ENCODE measurements around the gene COX4I2. TPM values are rescaled to one million over a fixed set of nuclear protein-coding genes. Genes with fewer than 3 reads are reported as not detected.

Gene COX4I2
- polyA plus RNA-seq, 3 donors, result not detected

DNA sequence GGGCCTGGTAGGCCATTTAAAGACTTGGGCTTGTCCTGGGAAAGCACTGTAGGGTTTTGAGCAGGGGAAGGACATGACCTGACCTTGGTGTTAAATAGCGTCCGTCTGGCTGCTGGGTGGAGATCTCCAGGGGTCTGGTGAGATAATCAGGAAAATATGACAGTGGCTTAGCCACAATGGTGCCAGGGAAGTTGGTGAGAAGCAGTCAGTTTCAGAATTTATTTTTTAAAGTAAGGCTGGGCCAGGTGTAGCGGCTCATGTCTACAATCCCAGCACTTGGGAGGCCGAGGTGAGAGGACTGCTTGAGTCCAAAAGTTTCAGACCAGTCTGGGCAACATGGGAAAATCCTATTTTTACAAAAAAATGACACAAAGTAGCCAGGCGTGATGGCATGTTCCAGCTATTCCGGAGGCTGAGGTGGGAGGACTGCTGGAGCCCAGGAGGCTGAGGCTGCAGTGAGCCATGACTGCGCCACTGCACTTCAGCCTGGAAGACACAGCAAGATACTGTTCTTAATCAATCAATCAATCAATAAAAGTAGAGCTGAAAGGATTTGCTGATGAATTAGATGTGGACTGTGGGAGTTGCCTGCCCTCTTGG, 43.5 kb downstream of the COX4I2 start:
- Histone ChIP-seq H3K79me2 (ENCODE audit: insufficient read depth, low read length) (peaks cover 6% of the 10 kb centered on the region), H3K36me3 (replicated peaks in 1 of 2; ENCODE audit: control insufficient read depth in 1 of 2, insufficient read depth in 2 of 2, low read length in 2 of 2) (peaks cover 17 to 70% of the 10 kb centered on the region in 2 donors), H3K4me1 (ENCODE audit: control insufficient read depth in 1 of 2, insufficient read depth in 2 of 2, low read length in 2 of 2) (peaks cover 1 to 5% of the 10 kb centered on the region in 2 donors), H3K9ac (ENCODE audit: insufficient read depth, low read length, poor library complexity, severe bottlenecking) (no peak overlapping the region), H4K20me1 (ENCODE audit: insufficient read depth, low read length) (peaks cover 42% of the 10 kb centered on the region), H3K9me3 (replicated peaks in 1 of 2; ENCODE audit: control insufficient read depth in 1 of 2, insufficient read depth in 1 of 2, low read length in 2 of 2) (no peaks in the 10 kb centered on the region), H2AFZ (ENCODE audit: insufficient read depth, low read depth, low read length, poor library complexity, severe bottlenecking) (no peak overlapping the region), H3K27ac (ENCODE audit: low read depth in 1 of 2, low read length in 2 of 2) (no peak overlapping the region), H3K27me3 (ENCODE audit: control insufficient read depth in 2 of 2, insufficient read depth in 2 of 2, low read length in 2 of 2) (no peaks in the 10 kb centered on the region), H3K4me3 (replicated peaks in 1 of 3; ENCODE audit: low read depth in 2 of 3, low read length in 3 of 3) (no peak overlapping the region), H3K4me2 (replicated peaks; ENCODE audit: extremely low read depth, low read length, poor library complexity, severe bottlenecking) (no peak overlapping the region)
- TF ChIP-seq, protein P1, sequence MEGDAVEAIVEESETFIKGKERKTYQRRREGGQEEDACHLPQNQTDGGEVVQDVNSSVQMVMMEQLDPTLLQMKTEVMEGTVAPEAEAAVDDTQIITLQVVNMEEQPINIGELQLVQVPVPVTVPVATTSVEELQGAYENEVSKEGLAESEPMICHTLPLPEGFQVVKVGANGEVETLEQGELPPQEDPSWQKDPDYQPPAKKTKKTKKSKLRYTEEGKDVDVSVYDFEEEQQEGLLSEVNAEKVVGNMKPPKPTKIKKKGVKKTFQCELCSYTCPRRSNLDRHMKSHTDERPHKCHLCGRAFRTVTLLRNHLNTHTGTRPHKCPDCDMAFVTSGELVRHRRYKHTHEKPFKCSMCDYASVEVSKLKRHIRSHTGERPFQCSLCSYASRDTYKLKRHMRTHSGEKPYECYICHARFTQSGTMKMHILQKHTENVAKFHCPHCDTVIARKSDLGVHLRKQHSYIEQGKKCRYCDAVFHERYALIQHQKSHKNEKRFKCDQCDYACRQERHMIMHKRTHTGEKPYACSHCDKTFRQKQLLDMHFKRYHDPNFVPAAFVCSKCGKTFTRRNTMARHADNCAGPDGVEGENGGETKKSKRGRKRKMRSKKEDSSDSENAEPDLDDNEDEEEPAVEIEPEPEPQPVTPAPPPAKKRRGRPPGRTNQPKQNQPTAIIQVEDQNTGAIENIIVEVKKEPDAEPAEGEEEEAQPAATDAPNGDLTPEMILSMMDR (IDR thresholded peaks at IDR 0.05), result no peak
- peaks cover 61 to 63% of the 10 kb centered on the region in 2 donors for H3K36me3 Mint-ChIP-seq
- DNase-seq, result no peak
- no peaks in the 10 kb centered on the region for H3K9me3 Mint-ChIP-seq
- H3K27me3 Mint-ChIP-seq (ENCODE audit: low read depth in 3 of 3), result peaks cover 0 to 8% (median 0%) of the 10 kb centered on the region in 3 donors
- H3K4me1 Mint-ChIP-seq, result peaks cover 15% of the 10 kb centered on the region
- 98% methylated on average over 6 of the region's 7 CpGs for WGBS (ENCODE audit: insufficient coverage)
- no peak overlapping the region for H3K27ac Mint-ChIP-seq
- H3K4me3 Mint-ChIP-seq, result no peak overlapping the region
- intact Hi-C loops (cut with micrococcal nuclease), result no loop called here

DNA sequence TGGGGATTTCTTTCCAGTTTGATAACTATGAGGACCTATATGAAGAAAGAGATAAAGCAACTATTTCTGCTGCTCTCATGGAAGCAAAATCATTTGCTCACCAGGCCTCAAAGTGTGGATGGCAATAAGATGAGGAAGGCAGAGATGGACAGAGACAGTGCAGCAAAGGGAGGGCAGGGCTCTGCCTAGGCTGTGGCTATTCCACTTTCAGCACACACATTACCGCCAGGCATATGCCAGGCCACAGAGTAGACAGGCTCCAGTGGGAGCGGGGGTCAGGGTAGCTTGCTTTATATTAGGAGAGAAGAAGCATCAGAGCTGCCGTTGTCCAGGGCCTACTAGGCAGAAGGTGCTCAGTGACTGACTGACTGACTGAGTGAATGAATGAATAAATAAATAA, 44.1 kb downstream of the COX4I2 start:
- Histone ChIP-seq H3K36me3 (replicated peaks in 1 of 2; ENCODE audit: control insufficient read depth in 1 of 2, insufficient read depth in 2 of 2, low read length in 2 of 2) (peaks cover 21 to 75% of the 10 kb centered on the region in 2 donors), H3K4me1 (ENCODE audit: control insufficient read depth in 1 of 2, insufficient read depth in 2 of 2, low read length in 2 of 2) (no peaks in the 10 kb centered on the region), H4K20me1 (ENCODE audit: insufficient read depth, low read length) (peaks cover 42% of the 10 kb centered on the region), H3K27ac (ENCODE audit: low read depth in 1 of 2, low read length in 2 of 2) (no peak overlapping the region), H3K79me2 (ENCODE audit: insufficient read depth, low read length) (peaks cover 3% of the 10 kb centered on the region), H3K9me3 (replicated peaks in 1 of 2; ENCODE audit: control insufficient read depth in 1 of 2, insufficient read depth in 1 of 2, low read length in 2 of 2) (no peaks in the 10 kb centered on the region), H3K9ac (ENCODE audit: insufficient read depth, low read length, poor library complexity, severe bottlenecking) (no peak overlapping the region), H3K27me3 (ENCODE audit: control insufficient read depth in 2 of 2, insufficient read depth in 2 of 2, low read length in 2 of 2) (no peaks in the 10 kb centered on the region), H3K4me2 (replicated peaks; ENCODE audit: extremely low read depth, low read length, poor library complexity, severe bottlenecking) (no peak overlapping the region), H3K4me3 (replicated peaks in 1 of 3; ENCODE audit: low read depth in 2 of 3, low read length in 3 of 3) (no peak overlapping the region), H2AFZ (ENCODE audit: insufficient read depth, low read depth, low read length, poor library complexity, severe bottlenecking) (no peak overlapping the region)
- TF ChIP-seq, protein P1 (IDR thresholded peaks at IDR 0.05), result no peak
- DNase-seq, result no peak
- Mint-ChIP-seq H3K36me3 (peaks cover 61 to 62% of the 10 kb centered on the region in 2 donors), H3K9me3 (no peaks in the 10 kb centered on the region), H3K27me3 (ENCODE audit: low read depth in 3 of 3) (peaks cover 0 to 7% (median 0%) of the 10 kb centered on the region in 3 donors), H3K4me1 (peaks cover 10% of the 10 kb centered on the region), H3K4me3 (no peak overlapping the region), H3K27ac (no peak overlapping the region)
- WGBS (ENCODE audit: insufficient coverage), result 100% methylated on average over 1 of the region's 3 CpGs
- intact Hi-C loops (cut with micrococcal nuclease), result no loop called here
